ENCODE data around the gene MICAL2.

MICAL2 gene

DNA sequence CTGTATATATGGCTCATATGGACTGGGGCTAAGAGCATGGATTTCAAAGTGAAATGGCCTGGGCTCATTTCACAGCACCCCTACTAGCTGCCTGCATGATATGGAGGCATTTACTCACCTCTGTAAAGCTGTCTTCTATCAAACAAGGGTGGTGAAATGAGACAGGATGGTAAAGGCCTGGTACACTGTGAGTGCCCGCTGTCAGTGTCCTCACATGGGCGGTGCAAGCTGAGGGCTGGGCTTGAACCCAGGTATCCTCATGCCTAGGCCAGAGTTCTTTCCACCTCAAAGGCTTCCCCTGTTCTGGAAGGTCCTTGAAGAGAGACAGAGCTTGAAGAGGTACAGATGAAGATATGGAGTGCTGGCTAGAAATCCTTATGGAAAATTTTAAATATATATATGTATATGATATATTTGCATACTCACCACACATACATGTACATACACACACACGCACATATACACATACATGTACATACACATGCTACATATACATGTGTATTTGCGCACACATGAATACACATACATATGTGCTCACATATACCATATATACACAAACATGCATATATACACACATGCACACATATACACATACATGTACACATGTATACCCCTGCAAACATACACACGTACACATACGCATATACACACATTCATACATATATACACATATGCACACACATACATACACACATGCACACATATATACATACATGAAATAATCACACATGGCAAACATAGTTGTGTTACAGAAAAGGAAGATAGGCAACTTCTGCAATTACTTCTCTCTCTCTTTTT is 44.7 kb downstream of the MICAL2 start:
- peak; percentile 19 for DNase-seq
- peaks cover 42% of the 10 kb centered on the region for H3K36me3 Mint-ChIP-seq (ENCODE audit: low read depth)
- H3K9me3 Mint-ChIP-seq: no peaks in the 10 kb centered on the region
- no peak overlapping the region for H3K4me3 Mint-ChIP-seq
- H3K27ac Mint-ChIP-seq: no peak overlapping the region
- no peaks in the 10 kb centered on the region for H3K27me3 Mint-ChIP-seq
- H3K4me1 Mint-ChIP-seq (ENCODE audit: low read depth): peaks cover 90% of the 10 kb centered on the region

DNA sequence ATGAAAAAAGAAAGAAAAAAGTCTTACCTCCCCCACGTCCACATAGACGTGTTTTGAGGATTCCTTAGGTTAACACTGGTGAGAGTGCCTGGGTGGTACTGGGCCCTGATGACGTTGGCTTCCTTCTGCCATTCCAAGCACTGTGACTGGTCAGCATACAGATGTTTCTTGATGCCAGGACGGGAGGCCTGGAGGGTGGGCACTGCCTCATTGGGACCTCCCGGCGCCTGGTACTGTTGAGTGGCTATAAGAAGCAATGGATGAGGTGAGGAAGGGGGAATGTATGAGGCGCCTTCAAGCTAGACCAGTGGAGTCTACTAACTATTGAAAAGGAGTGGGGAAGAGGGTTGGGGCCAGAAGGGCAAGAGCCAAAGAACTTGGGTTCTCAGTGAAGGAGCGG is 45.3 kb downstream of the MICAL2 start:
- peak overlapping the region; percentile 89 for H3K27ac Mint-ChIP-seq
- peaks cover 89% of the 10 kb centered on the region for H3K4me1 Mint-ChIP-seq (ENCODE audit: low read depth)

DNA sequence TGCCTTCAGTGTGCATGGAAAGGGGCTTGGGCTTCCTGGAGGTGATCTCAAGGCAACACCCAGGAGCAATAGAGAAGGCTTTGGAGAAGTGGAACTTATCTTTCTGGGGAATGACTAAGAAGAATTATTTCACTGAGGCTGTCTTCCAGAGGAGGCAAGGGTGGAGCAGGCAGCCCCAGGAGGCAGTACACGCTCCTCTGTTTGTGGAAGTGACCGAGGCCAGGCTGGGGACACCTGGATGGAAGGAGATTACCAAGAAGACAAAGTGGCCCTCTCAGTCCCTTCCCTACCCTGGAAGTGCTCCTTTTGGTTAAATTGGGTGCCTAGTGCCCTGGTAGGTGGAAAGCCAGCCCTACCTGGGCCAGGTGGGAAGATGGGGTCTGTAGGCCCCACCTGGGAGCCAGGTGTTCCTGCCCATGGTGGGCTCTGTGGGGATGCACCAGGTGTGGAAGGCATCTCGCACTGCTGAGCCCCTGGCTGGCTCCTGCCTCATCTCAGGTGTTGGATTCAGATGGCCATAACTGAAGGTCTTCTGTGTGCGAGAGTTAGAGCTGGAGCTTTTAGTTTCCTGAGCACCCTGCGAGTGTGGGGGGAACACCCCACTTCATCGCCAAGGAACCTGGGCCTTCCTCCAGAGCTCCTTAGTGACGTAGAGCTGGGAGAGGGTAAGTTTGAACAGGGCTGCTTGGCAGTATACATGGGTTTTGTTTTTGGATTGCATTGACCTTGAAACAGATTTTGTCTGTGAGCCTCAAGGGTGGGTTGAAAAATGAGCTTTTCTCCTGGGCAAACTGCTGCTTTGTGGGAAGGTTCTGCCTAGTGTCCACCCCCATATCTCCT is 46.1 kb downstream of the MICAL2 start:
- Mint-ChIP-seq H3K4me1 (ENCODE audit: low read depth) (peaks cover 81% of the 10 kb centered on the region), H3K36me3 (ENCODE audit: low read depth) (peaks cover 40% of the 10 kb centered on the region), H3K4me3 (peak overlapping the region; percentile 22), H3K27me3 (no peaks in the 10 kb centered on the region), H3K27ac (peak overlapping the region; percentile 89), H3K9me3 (no peaks in the 10 kb centered on the region)
- DNase-seq: peak; percentile 29

More for the DNA sequence above, 45.3 kb downstream of the MICAL2 start:
- peak; percentile 22 for DNase-seq
- Mint-ChIP-seq H3K27me3 (no peaks in the 10 kb centered on the region), H3K9me3 (no peaks in the 10 kb centered on the region), H3K36me3 (ENCODE audit: low read depth) (peaks cover 42% of the 10 kb centered on the region), H3K4me3 (no peak overlapping the region)

DNA sequence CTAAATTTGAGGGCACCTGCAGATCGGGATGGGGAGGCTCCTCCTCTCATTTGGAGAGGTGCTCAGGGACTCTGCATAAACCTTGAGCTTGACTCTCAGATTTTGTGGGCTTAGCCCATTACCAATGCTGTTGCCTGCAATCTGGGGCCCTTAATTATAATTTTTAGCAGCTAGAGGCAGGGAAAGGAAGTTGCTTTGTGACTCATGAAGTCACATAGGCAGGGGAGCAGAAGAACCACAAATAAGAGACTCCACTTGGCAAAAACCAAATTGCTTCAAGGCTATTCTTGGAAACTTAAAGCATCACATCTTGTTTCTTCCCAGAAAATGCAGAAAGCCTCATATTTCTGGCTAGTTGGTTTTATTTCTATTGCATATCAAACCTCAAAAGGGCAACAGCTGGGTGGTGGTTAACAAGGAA is 46.9 kb downstream of the MICAL2 start:
- H3K9me3 Mint-ChIP-seq: no peaks in the 10 kb centered on the region
- H3K27ac Mint-ChIP-seq: peak overlapping the region; percentile 89
- peak; percentile 39 for DNase-seq
- no peaks in the 10 kb centered on the region for H3K27me3 Mint-ChIP-seq
- peaks cover 41% of the 10 kb centered on the region for H3K36me3 Mint-ChIP-seq (ENCODE audit: low read depth)
- peaks cover 76% of the 10 kb centered on the region for H3K4me1 Mint-ChIP-seq (ENCODE audit: low read depth)
- peak overlapping the region; percentile 22 for H3K4me3 Mint-ChIP-seq

DNA sequence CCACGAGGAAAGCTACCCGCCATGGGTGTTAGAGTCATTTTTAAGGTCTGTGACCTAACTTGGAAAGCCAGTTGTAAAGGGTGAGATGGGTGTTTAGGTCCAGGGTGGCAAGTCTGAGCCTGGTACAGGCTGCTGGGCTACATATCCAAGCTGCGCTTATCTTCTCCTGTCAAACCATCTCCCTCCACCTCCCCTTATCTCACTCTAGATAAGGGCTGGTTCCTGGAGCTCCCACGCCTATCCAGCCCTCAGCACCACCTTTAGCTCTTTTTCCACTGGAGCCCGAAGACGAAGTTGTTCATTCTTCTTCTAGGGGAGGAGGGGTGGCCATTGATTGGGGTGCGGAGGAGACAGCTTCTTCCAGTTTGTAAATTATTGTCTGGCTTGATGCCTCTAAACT is 48.5 kb downstream of the MICAL2 start:
- peak; percentile 15 for DNase-seq
- Mint-ChIP-seq H3K27me3 (no peaks in the 10 kb centered on the region), H3K9me3 (no peaks in the 10 kb centered on the region), H3K4me1 (ENCODE audit: low read depth) (peaks cover 70% of the 10 kb centered on the region), H3K36me3 (ENCODE audit: low read depth) (peaks cover 43% of the 10 kb centered on the region), H3K27ac (peak overlapping the region; percentile 30), H3K4me3 (no peak overlapping the region)

DNA sequence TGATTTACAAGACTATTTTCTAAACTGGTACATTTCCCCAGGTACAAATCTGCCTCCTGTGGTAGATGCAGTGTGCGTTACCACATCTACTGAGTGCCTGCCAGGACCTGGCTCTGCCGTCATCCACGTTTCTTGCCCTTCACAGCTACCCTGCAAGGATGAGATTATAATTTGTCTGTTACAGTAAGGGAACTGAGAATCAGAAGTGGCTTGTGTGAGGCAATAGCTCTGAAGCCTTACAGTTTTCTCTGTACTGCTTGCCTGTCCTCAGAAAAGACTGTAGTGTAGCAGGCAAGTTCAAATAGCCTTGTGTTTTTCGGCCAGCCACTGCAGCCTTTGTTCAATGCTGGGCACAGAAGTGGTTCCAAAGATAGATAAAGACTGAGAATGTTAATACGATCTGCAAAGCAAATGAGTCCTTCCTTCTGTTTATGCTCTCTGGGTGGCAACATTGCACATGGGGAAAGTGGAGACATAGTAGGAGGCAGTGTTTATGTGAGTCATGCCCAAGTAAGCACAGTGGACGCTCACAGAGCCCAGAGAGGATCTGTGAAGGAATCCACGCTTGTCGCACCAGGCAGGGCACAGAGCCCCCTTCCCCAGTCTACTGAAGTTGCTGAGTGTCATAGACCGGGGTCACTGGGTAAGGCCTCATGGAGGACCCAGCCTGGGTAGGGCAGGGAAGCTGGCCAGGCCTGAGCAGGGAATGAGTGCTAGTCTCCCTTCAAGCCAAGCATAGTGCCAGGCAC is 49.1 kb downstream of the MICAL2 start:
- Mint-ChIP-seq H3K27me3 (no peaks in the 10 kb centered on the region), H3K4me3 (no peak overlapping the region), H3K9me3 (no peaks in the 10 kb centered on the region), H3K27ac (peak overlapping the region; percentile 38), H3K36me3 (ENCODE audit: low read depth) (peaks cover 43% of the 10 kb centered on the region), H3K4me1 (ENCODE audit: low read depth) (peaks cover 72% of the 10 kb centered on the region)
- peak; percentile 29 for DNase-seq

DNA sequence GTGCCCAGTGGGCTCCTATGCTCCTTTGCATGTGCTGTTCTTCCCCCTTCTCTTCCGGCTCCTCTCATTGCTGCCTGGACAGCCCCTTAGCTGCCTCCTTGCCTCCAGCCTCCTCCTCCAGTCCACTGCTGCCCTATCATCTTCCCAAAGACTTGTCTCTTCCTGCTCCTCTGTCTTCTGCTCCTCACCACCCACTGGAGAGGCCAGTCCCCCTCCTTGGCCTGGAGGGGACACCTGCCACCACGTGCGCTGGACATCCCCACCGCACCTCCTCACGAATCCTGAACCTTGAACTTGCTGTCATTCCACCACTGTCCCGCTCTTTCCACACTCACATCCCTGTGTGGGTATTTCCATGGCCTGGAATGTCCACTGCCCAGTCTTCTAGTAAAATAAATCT is 49.8 kb downstream of the MICAL2 start:
- Mint-ChIP-seq H3K36me3 (ENCODE audit: low read depth) (peaks cover 43% of the 10 kb centered on the region), H3K4me1 (ENCODE audit: low read depth) (peaks cover 70% of the 10 kb centered on the region), H3K9me3 (no peaks in the 10 kb centered on the region), H3K27me3 (no peaks in the 10 kb centered on the region), H3K27ac (peak overlapping the region; percentile 30), H3K4me3 (no peak overlapping the region)
- DNase-seq: peak; percentile 22

DNA sequence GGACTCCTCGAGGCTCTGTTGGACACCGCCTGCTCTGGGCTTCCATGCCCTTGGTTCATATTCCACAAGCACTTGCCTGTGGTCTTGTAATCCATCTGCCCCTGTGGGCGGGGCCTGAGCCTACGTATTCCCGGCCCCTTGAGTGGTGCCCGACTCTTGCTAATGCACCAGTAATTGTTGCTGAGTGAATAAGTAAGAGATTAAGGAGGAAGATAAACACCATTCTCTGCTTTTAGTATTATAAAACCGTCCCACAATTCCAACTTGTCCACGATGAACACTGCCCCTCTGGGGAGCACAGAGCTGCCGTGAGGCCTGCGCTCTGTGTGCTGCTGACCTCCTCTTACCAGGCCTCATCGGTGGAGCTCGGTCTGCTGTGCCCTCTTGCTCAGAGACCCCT is 50.3 kb downstream of the MICAL2 start:
- Mint-ChIP-seq H3K4me3 (no peak overlapping the region), H3K4me1 (ENCODE audit: low read depth) (peaks cover 66% of the 10 kb centered on the region), H3K27me3 (no peaks in the 10 kb centered on the region), H3K36me3 (ENCODE audit: low read depth) (peaks cover 42% of the 10 kb centered on the region), H3K9me3 (no peaks in the 10 kb centered on the region), H3K27ac (no peak overlapping the region)
- DNase-seq: peak; percentile 7

DNA sequence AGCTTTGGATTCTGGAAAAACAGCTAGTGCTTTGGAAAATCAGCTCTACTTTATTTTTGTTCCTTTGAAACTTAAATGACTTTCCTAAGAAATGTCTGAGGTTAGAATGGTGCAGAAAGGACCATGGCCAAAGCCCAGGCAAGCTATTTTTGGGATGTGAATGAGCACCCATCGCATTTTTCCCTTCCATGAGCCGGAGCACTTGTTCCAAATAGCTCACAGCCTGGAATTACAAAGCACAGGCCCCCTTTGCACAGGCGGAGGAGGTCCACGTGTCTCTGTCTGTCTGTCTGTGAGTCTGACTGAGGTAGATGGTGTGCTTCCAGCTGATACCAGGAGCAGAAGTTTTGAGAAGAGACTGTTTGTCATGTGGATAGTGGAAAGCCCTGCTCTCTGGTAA is 50.7 kb downstream of the MICAL2 start:
- peak; percentile 2 for DNase-seq
- Mint-ChIP-seq H3K9me3 (no peaks in the 10 kb centered on the region), H3K36me3 (ENCODE audit: low read depth) (peaks cover 37% of the 10 kb centered on the region), H3K4me1 (ENCODE audit: low read depth) (peaks cover 63% of the 10 kb centered on the region), H3K27me3 (no peaks in the 10 kb centered on the region), H3K4me3 (no peak overlapping the region), H3K27ac (no peak overlapping the region)

DNA sequence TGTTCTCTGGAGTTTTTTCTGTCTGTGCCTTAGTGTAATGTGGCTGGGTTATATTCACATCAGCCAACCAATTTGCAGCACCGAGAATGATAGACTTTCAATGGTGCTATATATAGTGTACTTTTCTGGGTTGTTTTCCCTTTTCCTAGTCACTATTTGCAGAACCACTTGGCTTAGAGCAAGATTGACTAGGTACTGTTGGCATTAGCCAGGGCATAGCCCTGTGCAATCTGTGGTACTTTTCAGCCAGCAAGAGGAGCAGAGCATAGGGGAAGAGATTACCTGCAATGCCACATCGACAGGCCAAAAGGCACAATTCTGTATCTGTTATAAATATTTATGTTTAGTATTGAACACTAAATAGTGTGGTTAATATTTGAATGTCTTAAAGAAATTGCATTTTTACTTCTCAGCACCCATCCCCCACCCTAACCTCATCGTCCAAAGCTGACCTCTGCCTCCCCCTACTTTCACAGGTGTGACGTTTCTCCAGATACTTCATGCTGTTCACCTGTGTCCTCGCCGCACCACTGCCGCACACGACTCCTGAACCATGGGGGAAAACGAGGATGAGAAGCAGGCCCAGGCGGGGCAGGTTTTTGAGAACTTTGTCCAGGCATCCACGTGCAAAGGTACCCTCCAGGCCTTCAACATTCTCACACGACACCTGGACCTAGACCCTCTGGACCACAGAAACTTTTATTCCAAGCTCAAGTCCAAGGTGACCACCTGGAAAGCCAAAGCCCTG is 51.4 kb downstream of the MICAL2 start:
- H3K9me3 Mint-ChIP-seq: no peaks in the 10 kb centered on the region
- no peaks in the 10 kb centered on the region for H3K27me3 Mint-ChIP-seq
- H3K36me3 Mint-ChIP-seq (ENCODE audit: low read depth): peaks cover 38% of the 10 kb centered on the region
- H3K27ac Mint-ChIP-seq: no peak overlapping the region
- peaks cover 60% of the 10 kb centered on the region for H3K4me1 Mint-ChIP-seq (ENCODE audit: low read depth)
- peak; percentile 8 for DNase-seq
- no peak overlapping the region for H3K4me3 Mint-ChIP-seq

DNA sequence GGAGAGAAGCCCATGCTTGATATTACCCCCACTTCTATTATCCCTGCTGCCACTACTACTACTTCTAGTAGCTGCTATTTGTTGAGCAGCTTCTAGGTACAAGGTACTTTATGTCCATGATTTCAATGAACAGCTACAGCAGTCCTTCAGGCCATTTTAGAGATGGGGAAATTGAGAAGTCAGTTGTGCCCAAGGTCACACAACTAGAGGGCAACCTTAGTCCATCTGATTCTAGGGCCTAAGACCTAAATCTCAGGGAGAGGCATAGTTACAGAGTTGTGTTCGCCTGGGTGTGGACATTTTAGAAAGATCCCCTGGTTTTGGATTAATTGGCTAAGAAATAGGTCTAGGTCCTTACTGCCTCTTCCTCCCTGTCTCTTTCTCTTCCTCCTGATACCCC is 52.3 kb downstream of the MICAL2 start:
- Mint-ChIP-seq H3K4me1 (ENCODE audit: low read depth) (peaks cover 60% of the 10 kb centered on the region), H3K36me3 (ENCODE audit: low read depth) (peaks cover 43% of the 10 kb centered on the region)
- DNase-seq: no peak

DNA sequence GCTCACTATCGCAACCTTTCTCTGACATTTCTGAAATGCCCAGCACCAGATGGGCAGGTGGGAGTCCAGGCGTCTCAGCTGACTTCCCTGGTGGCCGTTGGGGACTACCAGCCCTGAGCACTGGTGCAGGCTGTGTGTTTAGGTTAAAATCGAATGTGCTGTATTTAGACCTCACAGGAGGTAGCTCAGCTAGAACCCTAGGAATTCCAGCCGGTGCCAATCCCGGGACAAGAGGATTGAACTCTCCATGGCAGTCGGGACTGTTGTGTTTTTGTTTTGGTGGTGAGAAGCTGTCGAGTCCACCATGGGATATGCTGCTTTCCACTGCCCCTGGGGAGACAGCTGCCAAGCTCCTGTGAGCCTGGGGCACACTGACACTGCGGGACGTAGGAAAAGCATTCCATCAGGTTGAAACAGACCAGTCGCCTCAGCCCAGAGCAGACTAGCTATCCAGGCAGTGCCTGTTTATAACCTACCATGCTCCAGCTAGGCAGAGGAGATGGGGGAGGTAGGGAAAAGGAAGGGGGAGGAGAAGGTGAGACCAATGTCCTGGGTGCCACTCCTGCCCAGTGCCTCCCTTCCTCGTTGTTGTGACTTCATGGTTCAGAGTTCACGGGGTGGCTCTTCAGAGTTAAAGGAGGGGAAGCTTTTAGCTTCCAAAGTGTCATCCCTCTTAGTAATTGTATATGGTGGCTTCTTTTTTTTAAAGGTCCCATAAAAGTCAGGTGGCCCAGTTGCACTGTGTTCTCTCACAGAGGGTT is 53.0 kb downstream of the MICAL2 start:
- Mint-ChIP-seq H3K9me3 (no peaks in the 10 kb centered on the region), H3K4me3 (no peak overlapping the region), H3K36me3 (ENCODE audit: low read depth) (peaks cover 43% of the 10 kb centered on the region), H3K27me3 (no peaks in the 10 kb centered on the region), H3K4me1 (ENCODE audit: low read depth) (peaks cover 59% of the 10 kb centered on the region), H3K27ac (peak overlapping the region; percentile 30)
- DNase-seq: peak; percentile 19

More for the DNA sequence above, 52.3 kb downstream of the MICAL2 start:
- H3K27ac Mint-ChIP-seq: peak overlapping the region; percentile 14
- no peak overlapping the region for H3K4me3 Mint-ChIP-seq
- H3K27me3 Mint-ChIP-seq: no peaks in the 10 kb centered on the region
- H3K9me3 Mint-ChIP-seq: no peaks in the 10 kb centered on the region

All from activated T-cell treated with anti-CD3 and anti-CD28 coated beads, Interleukin-2, amount 50 U/mL, for 24 hours (primary cell).